OCI-M2 (cell line): ENCODE measurements around the gene BTD.

ENCODE experiments used
- DNase-seq: peaks from one replicate; lab custom pipeline; 2025; ENCODE audit not compliant: unreplicated experiment; lab: John Stamatoyannopoulos, UW

Gene BTD

GRCh38 chr3:15660055-15660935 is 58.8 kb downstream of the BTD start:
- no peak for DNase-seq

- DNase-seq = no peak
Measured at GRCh38 chr3:15664144-15664543, 62.6 kb downstream of the BTD start.

GRCh38 chr3:15665510-15666150 is 64.1 kb downstream of the BTD start:
- no peak for DNase-seq

GRCh38 chr3:15666277-15666676 is 64.7 kb downstream of the BTD start:
- DNase-seq = no peak

- no peak for DNase-seq
Measured at GRCh38 chr3:15667484-15667883, 65.9 kb downstream of the BTD start.

- no peak for DNase-seq
Measured at GRCh38 chr3:15673536-15673935, 72.0 kb downstream of the BTD start.

GRCh38 chr3:15676259-15676658 is 74.7 kb downstream of the BTD start:
- DNase-seq = no peak

- no peak for DNase-seq
Measured at GRCh38 chr3:15679306-15679705, 77.8 kb downstream of the BTD start.

- no peak for DNase-seq
Measured at GRCh38 chr3:15681668-15682067, 80.1 kb downstream of the BTD start.

GRCh38 chr3:15682561-15683185 is 81.1 kb downstream of the BTD start:
- no peak for DNase-seq

GRCh38 chr3:15683253-15683652 is 81.7 kb downstream of the BTD start:
- no peak for DNase-seq

GRCh38 chr3:15685927-15686326 is 84.4 kb downstream of the BTD start:
- no peak for DNase-seq

- no peak for DNase-seq
Measured at GRCh38 chr3:15690230-15690629, 88.7 kb downstream of the BTD start.

GRCh38 chr3:15690748-15691147 is 89.2 kb downstream of the BTD start:
- no peak for DNase-seq

- no peak for DNase-seq
Measured at GRCh38 chr3:15693355-15693754, 91.8 kb downstream of the BTD start.

- no peak for DNase-seq
Measured at GRCh38 chr3:15694628-15695027, 93.1 kb downstream of the BTD start.
